Colonic mucosa (tissue), 4 donors: ENCODE measurements around the gene ATP10A. TPM values are rescaled to one million over a fixed set of nuclear protein-coding genes. Genes with fewer than 3 reads are reported as not detected.

Experiments used
- DNase-seq: peaks from one replicate; pipeline ENCODE4 v3.0.0-alpha.2; 2020
- H3K27ac ChIP-seq: fragments of 200-600 bp; one replicate; pipeline ENCODE4 v1.8.0; 2021
- H3K27me3 ChIP-seq: fragments of 200-600 bp; one replicate; pipeline ENCODE4 v1.8.0; 2021
- H3K36me3 ChIP-seq: fragments of 200-600 bp; one replicate; pipeline ENCODE4 v1.8.0; 2021
- H3K4me1 ChIP-seq: fragments of 200-600 bp; one replicate; pipeline ENCODE4 v1.8.0; 2021; ENCODE audit warnings: mild to moderate bottlenecking
- H3K4me3 ChIP-seq: fragments of 200-600 bp; one replicate; pipeline ENCODE4 v1.8.0; 2021
- H3K9ac ChIP-seq, 2 donors: one replicate each; pipeline ENCODE4 v1.7.0; 2013; ENCODE audit warnings: control low read depth in 2 of 2, low read depth in 2 of 2, low read length in 2 of 2
- H3K9me3 ChIP-seq: fragments of 200-600 bp; one replicate; pipeline ENCODE4 v1.8.0; 2021
- CTCF ChIP-seq: fragments of 200-600 bp; IDR thresholded peaks from one replicate; pipeline ENCODE4 v1.8.0; 2022; ENCODE audit warnings: antibody characterized with exemption, mild to moderate bottlenecking
- intact Hi-C: fragments of 100-400 bp; cut with DNase I; formaldehyde crosslinking; loops from one replicate; pipeline ENCODE4 v1.14.1; 2022
- total RNA-seq, 2 donors: library from RNA; stranded (reverse); fragmentation: NEBNext Ultra II Directional in 1 of 2; extraction: Animal tissue kit (Norgen Biotek cat#: 25700) in 1 of 2; gene quantifications; one replicate each; pipeline ENCODE4 v1.2.1, GENCODE V29; 2021
- donor health status: healthy.
- donor health status: DM: no; HTN: no; CAD: no.
- donor health status: DM: no; HTN: no; CAD: no.

The ATP10A gene
- total RNA-seq, 2 donors from 2014 or later: 0.89 to 1.0 TPM

GRCh38 chr15:25683911-25684310, 179.2 kb downstream of the ATP10A start:
- Histone ChIP-seq H3K36me3 (no peaks in the 10 kb centered on the region), H3K4me1 (no peaks in the 10 kb centered on the region), H3K27me3 (no peaks in the 10 kb centered on the region), H3K9ac (no peak overlapping the region), H3K27ac (no peak overlapping the region), H3K9me3 (no peaks in the 10 kb centered on the region), H3K4me3 (no peak overlapping the region)
- no peak for TF ChIP-seq CTCF
- intact Hi-C loops: no loop called here
- no peak for DNase-seq

- Histone ChIP-seq H3K36me3 (no peaks in the 10 kb centered on the region), H3K4me3 (no peak overlapping the region), H3K27ac (no peak overlapping the region), H3K9me3 (no peaks in the 10 kb centered on the region), H3K9ac (no peak overlapping the region), H3K4me1 (no peaks in the 10 kb centered on the region), H3K27me3 (no peaks in the 10 kb centered on the region)
- no peak for DNase-seq
- intact Hi-C loops: no loop called here
- TF ChIP-seq CTCF: no peak
These were observed 179.7 kb downstream of the ATP10A start for GRCh38 chr15:25683415-25683814.

- Histone ChIP-seq H3K27ac (no peak overlapping the region), H3K4me1 (no peaks in the 10 kb centered on the region), H3K27me3 (no peaks in the 10 kb centered on the region), H3K9ac (no peak overlapping the region), H3K36me3 (no peaks in the 10 kb centered on the region), H3K4me3 (no peak overlapping the region), H3K9me3 (no peaks in the 10 kb centered on the region)
- TF ChIP-seq CTCF: no peak
- no peak for DNase-seq
- intact Hi-C loops: no loop called here
These were observed 180.8 kb downstream of the ATP10A start for GRCh38 chr15:25682340-25682739.

- intact Hi-C loops: no loop called here
- no peak for DNase-seq
- Histone ChIP-seq H3K4me1 (no peaks in the 10 kb centered on the region), H3K36me3 (no peaks in the 10 kb centered on the region), H3K27ac (no peak overlapping the region), H3K27me3 (no peaks in the 10 kb centered on the region), H3K9me3 (no peaks in the 10 kb centered on the region), H3K4me3 (no peak overlapping the region), H3K9ac (no peak overlapping the region)
- no peak for TF ChIP-seq CTCF
These were observed 182.5 kb downstream of the ATP10A start for GRCh38 chr15:25680686-25681025.

- Histone ChIP-seq H3K9ac (no peak overlapping the region), H3K27me3 (no peaks in the 10 kb centered on the region), H3K36me3 (no peaks in the 10 kb centered on the region), H3K4me1 (no peaks in the 10 kb centered on the region), H3K27ac (no peak overlapping the region), H3K4me3 (no peak overlapping the region), H3K9me3 (no peaks in the 10 kb centered on the region)
- TF ChIP-seq CTCF: no peak
- intact Hi-C loops: no loop called here
- no peak for DNase-seq
These were observed 183.0 kb downstream of the ATP10A start for GRCh38 chr15:25679964-25680685.
